Ishikawa (cell line): ENCODE data around the gene CALU.

Source experiments
- CEBPB ChIP-seq: IDR thresholded peaks from 2 replicates; pipeline ENCODE4 v1.6.1; 2012
- CREB1 ChIP-seq: IDR thresholded peaks from 2 replicates; pipeline ENCODE4 v1.6.1; 2012; ENCODE audit warnings: low read depth
- EGR1 ChIP-seq: IDR thresholded peaks from 2 replicates; pipeline ENCODE4 v1.6.1; 2012
- EP300 ChIP-seq: IDR thresholded peaks from 2 replicates; pipeline ENCODE4 v1.6.1; 2012; ENCODE audit warnings: borderline replicate concordance
- FOXM1 ChIP-seq: IDR thresholded peaks from 2 replicates; pipeline ENCODE4 v1.6.1; 2012; ENCODE audit warnings: low read depth, borderline replicate concordance
- MAX ChIP-seq: IDR thresholded peaks from 2 replicates; pipeline ENCODE4 v1.6.1; 2012
- NFIC ChIP-seq: IDR thresholded peaks from 2 replicates; pipeline ENCODE4 v1.6.1; 2012
- RAD21 ChIP-seq: IDR thresholded peaks from 2 replicates; pipeline ENCODE4 v1.6.1; 2012; ENCODE audit warnings: low read depth
- TAF1 ChIP-seq: IDR thresholded peaks from 2 replicates; pipeline ENCODE4 v1.6.1; 2012; ENCODE audit warnings: low read depth, mild to moderate bottlenecking
- TCF12 ChIP-seq: IDR thresholded peaks from 2 replicates; pipeline ENCODE4 v1.6.1; 2012; ENCODE audit warnings: low read depth
- TEAD4 ChIP-seq: IDR thresholded peaks from 2 replicates; pipeline ENCODE4 v1.6.1; 2012
- YY1 ChIP-seq: IDR thresholded peaks from 2 replicates; pipeline ENCODE4 v1.6.1; 2012; ENCODE audit warnings: low read depth
- ZBTB7A ChIP-seq: IDR thresholded peaks from 2 replicates; pipeline ENCODE4 v1.6.1; 2012; ENCODE audit warnings: low read depth
- TF ChIP-seq, protein P1 (sequence below): IDR thresholded peaks from 2 replicates; pipeline ENCODE4 v1.6.1; 2012
- TF ChIP-seq, protein P2 (sequence below): IDR thresholded peaks from 2 replicates; pipeline ENCODE4 v1.6.1; 2012; ENCODE audit warnings: low read depth, mild to moderate bottlenecking

CALU gene

GRCh38 chr7:128801003-128801402 is 61.8 kb downstream of the CALU start:
- TF ChIP-seq CEBPB (no peak), CREB1 (no peak), MAX (no peak), TEAD4 (no peak), EGR1 (no peak), NFIC (no peak), YY1 (no peak)
- TF ChIP-seq, protein P1, sequence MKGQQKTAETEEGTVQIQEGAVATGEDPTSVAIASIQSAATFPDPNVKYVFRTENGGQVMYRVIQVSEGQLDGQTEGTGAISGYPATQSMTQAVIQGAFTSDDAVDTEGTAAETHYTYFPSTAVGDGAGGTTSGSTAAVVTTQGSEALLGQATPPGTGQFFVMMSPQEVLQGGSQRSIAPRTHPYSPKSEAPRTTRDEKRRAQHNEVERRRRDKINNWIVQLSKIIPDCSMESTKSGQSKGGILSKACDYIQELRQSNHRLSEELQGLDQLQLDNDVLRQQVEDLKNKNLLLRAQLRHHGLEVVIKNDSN, result no peak

- no peak for TF ChIP-seq RAD21
- TF ChIP-seq, protein P2, sequence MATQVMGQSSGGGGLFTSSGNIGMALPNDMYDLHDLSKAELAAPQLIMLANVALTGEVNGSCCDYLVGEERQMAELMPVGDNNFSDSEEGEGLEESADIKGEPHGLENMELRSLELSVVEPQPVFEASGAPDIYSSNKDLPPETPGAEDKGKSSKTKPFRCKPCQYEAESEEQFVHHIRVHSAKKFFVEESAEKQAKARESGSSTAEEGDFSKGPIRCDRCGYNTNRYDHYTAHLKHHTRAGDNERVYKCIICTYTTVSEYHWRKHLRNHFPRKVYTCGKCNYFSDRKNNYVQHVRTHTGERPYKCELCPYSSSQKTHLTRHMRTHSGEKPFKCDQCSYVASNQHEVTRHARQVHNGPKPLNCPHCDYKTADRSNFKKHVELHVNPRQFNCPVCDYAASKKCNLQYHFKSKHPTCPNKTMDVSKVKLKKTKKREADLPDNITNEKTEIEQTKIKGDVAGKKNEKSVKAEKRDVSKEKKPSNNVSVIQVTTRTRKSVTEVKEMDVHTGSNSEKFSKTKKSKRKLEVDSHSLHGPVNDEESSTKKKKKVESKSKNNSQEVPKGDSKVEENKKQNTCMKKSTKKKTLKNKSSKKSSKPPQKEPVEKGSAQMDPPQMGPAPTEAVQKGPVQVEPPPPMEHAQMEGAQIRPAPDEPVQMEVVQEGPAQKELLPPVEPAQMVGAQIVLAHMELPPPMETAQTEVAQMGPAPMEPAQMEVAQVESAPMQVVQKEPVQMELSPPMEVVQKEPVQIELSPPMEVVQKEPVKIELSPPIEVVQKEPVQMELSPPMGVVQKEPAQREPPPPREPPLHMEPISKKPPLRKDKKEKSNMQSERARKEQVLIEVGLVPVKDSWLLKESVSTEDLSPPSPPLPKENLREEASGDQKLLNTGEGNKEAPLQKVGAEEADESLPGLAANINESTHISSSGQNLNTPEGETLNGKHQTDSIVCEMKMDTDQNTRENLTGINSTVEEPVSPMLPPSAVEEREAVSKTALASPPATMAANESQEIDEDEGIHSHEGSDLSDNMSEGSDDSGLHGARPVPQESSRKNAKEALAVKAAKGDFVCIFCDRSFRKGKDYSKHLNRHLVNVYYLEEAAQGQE, result peak; percentile 72
These were observed 62.7 kb downstream of the CALU start for GRCh38 chr7:128801667-128802418.

- TF ChIP-seq, protein P1, result no peak
- no peak for TF ChIP-seq FOXM1
- TF ChIP-seq CREB1, result no peak
- TF ChIP-seq TCF12, result no peak
- no peak for TF ChIP-seq TAF1
- TF ChIP-seq TEAD4, result no peak
- no peak for TF ChIP-seq NFIC
These were observed 65.3 kb downstream of the CALU start for GRCh38 chr7:128804484-128804883.

DNA sequence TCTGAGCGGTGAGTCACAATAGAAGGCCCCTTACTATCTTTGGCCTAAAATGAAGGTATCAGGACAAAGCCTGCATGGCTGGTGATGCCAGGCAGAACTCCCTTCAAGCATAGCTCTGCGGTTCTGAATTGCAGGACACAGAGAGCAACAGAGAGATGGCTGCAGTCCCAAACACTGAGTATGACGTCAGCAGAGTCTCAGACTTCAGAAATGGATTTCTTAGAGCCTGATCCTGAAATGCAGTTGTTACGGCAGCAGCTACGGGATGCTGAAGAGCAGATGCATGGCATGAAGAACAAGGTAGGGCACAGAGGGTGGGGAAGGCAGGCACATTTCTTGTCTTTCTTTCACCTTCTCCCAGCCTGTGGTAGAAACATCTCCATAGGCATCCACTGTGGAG is 66.1 kb downstream of the CALU start:
- TF ChIP-seq, protein P1, result no peak
- TF ChIP-seq ZBTB7A, result no peak
- no peak for TF ChIP-seq RAD21
- no peak for TF ChIP-seq TCF12
- no peak for TF ChIP-seq EGR1
- no peak for TF ChIP-seq YY1
- no peak for TF ChIP-seq CREB1
- TF ChIP-seq CEBPB, result no peak
- TF ChIP-seq MAX, result no peak
- no peak for TF ChIP-seq TEAD4
- TF ChIP-seq, protein P2, result no peak
- TF ChIP-seq NFIC, result no peak
- TF ChIP-seq EP300, result no peak
- no peak for TF ChIP-seq TAF1
- TF ChIP-seq FOXM1, result no peak

DNA sequence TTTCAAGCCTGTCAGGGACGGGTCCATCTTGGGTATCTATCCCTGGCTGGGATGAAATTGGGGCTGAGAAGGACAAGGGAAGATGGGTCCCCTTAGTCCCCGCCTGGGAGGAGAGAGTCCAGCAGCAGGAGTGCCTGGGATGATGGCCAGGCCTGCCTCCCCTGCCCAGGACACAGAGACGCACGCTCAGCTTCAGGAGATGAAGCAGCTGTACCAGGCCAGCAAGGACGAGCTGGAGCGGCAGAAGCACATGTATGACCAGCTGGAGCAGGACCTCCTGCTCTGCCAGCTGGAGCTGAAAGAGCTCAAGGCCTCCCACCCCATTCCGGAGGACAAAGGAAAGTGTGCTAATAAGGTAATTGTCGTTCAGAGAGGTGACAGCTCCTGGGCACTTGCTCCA is 68.0 kb downstream of the CALU start:
- TF ChIP-seq EP300 (no peak), TAF1 (no peak), NFIC (no peak), ZBTB7A (no peak), RAD21 (no peak), EGR1 (no peak), TEAD4 (no peak), CEBPB (no peak), TCF12 (no peak), CREB1 (no peak), YY1 (no peak), MAX (no peak)
- TF ChIP-seq, protein P2, result no peak
- TF ChIP-seq, protein P1, result no peak
